ENCODE data around the gene ARL10. TPM values are rescaled to one million over a fixed set of nuclear protein-coding genes. Genes with fewer than 3 reads are reported as not detected.

The ARL10 gene
- total RNA-seq, 1 experiment from 2014 or later: 3.8 TPM

DNA sequence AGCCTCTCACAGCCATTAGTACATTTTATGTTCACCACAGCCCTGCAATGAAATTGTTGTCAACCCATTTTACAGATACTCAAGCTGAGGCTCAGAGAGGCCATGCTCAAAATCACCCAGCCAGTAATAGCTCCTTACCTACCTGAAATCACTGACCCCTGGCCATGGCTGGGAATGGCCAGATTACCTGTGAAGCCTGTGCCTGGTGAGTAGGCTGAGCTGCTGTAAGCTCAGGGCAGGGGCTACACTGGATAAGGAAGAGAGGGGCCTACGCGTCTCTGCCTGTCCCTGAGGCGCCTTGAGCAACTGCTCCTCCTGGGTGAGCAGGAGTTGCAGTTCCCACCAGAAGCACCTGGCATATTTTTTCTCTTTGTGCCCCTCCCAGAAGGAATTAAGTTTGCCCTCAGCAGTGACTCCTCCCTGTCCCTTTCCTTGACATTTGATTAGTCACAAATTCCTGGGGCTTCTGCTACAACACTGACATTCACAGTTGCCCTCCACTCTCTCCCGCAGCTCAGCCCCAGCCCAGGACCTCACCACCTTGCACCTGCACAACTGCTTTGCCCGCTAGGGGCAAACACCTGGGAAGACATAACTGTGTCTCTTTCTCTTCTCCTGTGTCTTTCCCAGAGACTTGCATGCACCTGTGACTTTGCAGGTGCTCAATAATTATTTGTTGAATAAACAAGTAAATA lies 45.3 kb downstream of the ARL10 start:
- Mint-ChIP-seq H3K4me3 (ENCODE audit: low read depth, unreplicated experiment) (no peak overlapping the region), H3K27me3 (ENCODE audit: unreplicated experiment) (no peaks in the 10 kb centered on the region), H3K9me3 (ENCODE audit: low read depth, unreplicated experiment) (no peaks in the 10 kb centered on the region), H3K27ac (ENCODE audit: unreplicated experiment) (peak overlapping the region; percentile 3), H3K36me3 (ENCODE audit: insufficient read depth, unreplicated experiment) (peaks cover 30% of the 10 kb centered on the region), H3K4me1 (ENCODE audit: low read depth, unreplicated experiment) (peaks cover 37% of the 10 kb centered on the region)
- CTCF ChIA-PET: interaction anchor here (0.5 to 1.0 kb wide), 5 partner anchors 10 to 52 kb away, joined by 3 to 6 read pairs (median 4); partner anchors contain the start of gene FAF2
- TF ChIP-seq, protein P1, sequence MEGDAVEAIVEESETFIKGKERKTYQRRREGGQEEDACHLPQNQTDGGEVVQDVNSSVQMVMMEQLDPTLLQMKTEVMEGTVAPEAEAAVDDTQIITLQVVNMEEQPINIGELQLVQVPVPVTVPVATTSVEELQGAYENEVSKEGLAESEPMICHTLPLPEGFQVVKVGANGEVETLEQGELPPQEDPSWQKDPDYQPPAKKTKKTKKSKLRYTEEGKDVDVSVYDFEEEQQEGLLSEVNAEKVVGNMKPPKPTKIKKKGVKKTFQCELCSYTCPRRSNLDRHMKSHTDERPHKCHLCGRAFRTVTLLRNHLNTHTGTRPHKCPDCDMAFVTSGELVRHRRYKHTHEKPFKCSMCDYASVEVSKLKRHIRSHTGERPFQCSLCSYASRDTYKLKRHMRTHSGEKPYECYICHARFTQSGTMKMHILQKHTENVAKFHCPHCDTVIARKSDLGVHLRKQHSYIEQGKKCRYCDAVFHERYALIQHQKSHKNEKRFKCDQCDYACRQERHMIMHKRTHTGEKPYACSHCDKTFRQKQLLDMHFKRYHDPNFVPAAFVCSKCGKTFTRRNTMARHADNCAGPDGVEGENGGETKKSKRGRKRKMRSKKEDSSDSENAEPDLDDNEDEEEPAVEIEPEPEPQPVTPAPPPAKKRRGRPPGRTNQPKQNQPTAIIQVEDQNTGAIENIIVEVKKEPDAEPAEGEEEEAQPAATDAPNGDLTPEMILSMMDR (IDR thresholded peaks at IDR 0.05; ENCODE audit: unreplicated experiment): no peak
- DNase-seq: peak; percentile 61
- intact Hi-C loops (cut with micrococcal nuclease; ENCODE audit: unreplicated experiment): loop anchor here (10.0 kb wide), 1 partner anchor 204 kb away; the partner anchor contains the start of gene GPRIN1
- no TSS peak for BruUV-seq (replicated peaks)

DNA sequence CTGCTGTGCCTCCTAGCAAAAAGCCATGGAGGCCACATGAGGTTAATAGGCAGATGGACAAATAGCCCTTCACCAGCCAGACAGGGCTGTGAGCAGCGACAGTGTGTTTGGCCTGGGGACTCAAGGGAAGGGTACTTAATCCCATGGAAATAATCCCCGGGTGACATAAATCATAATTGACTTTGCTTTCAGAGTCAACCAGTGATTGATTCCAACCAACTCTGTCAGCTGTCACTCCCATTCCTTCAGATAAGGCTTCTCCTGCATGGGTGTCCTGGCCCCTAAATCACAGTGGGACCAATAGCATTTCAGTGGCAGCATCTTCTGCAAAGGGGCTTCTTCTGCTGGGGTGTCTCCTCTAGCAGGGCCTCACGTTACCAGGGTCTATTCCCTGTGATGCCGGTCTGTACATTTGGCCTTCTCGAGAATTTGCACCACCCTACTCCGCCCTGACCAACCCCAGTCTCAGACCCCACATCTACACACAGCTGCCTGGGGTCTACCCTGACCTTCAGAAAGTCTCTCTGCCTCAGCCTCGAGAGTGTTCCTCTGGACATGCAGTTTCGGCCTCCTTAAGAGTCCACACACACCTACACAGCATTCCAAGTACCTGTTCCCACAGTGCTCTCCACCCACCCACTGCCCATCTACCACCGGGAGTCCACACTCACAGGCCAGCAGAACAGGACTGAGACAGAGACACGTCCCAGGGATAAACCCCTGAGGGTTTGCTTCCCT lies 47.4 kb downstream of the ARL10 start:
- Mint-ChIP-seq H3K27ac (ENCODE audit: unreplicated experiment) (no peak overlapping the region), H3K9me3 (ENCODE audit: low read depth, unreplicated experiment) (no peaks in the 10 kb centered on the region), H3K27me3 (ENCODE audit: unreplicated experiment) (no peaks in the 10 kb centered on the region), H3K36me3 (ENCODE audit: insufficient read depth, unreplicated experiment) (peaks cover 40% of the 10 kb centered on the region), H3K4me1 (ENCODE audit: low read depth, unreplicated experiment) (peaks cover 47% of the 10 kb centered on the region), H3K4me3 (ENCODE audit: low read depth, unreplicated experiment) (no peak overlapping the region)
- TF ChIP-seq, protein P1 (IDR thresholded peaks at IDR 0.05; ENCODE audit: unreplicated experiment): no peak
- intact Hi-C loops (cut with micrococcal nuclease; ENCODE audit: unreplicated experiment): loop anchor here (10.0 kb wide), 1 partner anchor 202 kb away; the partner anchor contains the start of gene GPRIN1
- no peak for DNase-seq
- BruUV-seq (replicated peaks): no TSS peak
- CTCF ChIA-PET: no interaction called here

DNA sequence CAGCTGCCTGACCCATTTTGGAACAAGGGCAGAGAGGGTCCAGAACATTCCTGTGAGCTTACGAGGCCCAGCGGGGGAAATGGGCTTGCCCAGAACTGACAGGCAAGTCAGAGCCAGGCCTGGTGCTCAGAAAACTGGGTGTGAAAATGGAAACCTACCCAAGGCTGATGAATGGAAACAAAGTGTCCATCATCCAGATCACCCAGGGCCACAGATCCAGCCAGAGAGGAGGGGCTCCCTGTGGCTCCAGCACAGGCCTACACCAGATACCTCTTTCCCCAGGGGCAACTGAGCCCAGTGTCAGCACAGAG lies 47.9 kb downstream of the ARL10 start:
- BruUV-seq (replicated peaks): no TSS peak
- peaks cover 52% of the 10 kb centered on the region for H3K4me1 Mint-ChIP-seq (ENCODE audit: low read depth, unreplicated experiment)
- H3K9me3 Mint-ChIP-seq (ENCODE audit: low read depth, unreplicated experiment): no peaks in the 10 kb centered on the region
- no peak overlapping the region for H3K4me3 Mint-ChIP-seq (ENCODE audit: low read depth, unreplicated experiment)
- CTCF ChIA-PET: no interaction called here
- TF ChIP-seq, protein P1 (IDR thresholded peaks at IDR 0.05; ENCODE audit: unreplicated experiment): no peak
- intact Hi-C loops (cut with micrococcal nuclease; ENCODE audit: unreplicated experiment): loop anchor here (10.0 kb wide), 1 partner anchor 202 kb away; the partner anchor contains the start of gene GPRIN1
- DNase-seq: no peak
- no peak overlapping the region for H3K27ac Mint-ChIP-seq (ENCODE audit: unreplicated experiment)
- H3K36me3 Mint-ChIP-seq (ENCODE audit: insufficient read depth, unreplicated experiment): peaks cover 40% of the 10 kb centered on the region
- no peaks in the 10 kb centered on the region for H3K27me3 Mint-ChIP-seq (ENCODE audit: unreplicated experiment)

DNA sequence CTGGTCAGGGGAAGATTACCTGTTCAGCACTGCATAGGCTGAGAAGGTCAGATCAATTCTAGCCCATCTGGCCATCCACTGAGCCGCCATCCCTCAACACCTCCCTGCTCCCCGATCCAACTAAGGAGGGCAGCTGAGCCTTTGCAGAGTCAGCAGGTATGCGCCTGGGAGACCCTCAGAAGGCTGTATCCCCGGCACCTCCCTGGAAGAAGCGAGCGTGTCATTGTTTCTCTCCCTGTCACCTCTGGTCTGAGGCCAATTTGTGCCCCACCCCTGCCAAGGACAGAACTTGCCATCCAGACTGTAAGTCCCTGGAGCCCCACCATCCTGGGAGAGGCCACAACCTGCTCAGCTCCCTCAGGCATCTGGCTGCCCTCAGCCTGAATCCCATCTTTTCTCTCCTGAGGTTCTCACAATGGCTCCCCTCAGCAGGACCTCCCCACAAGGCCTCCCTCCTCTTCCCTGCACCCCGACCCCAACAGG lies 48.5 kb downstream of the ARL10 start:
- TF ChIP-seq, protein P1 (IDR thresholded peaks at IDR 0.05; ENCODE audit: unreplicated experiment): no peak
- H3K27me3 Mint-ChIP-seq (ENCODE audit: unreplicated experiment): no peaks in the 10 kb centered on the region
- H3K36me3 Mint-ChIP-seq (ENCODE audit: insufficient read depth, unreplicated experiment): peaks cover 40% of the 10 kb centered on the region
- no peak for DNase-seq
- H3K4me3 Mint-ChIP-seq (ENCODE audit: low read depth, unreplicated experiment): no peak overlapping the region
- H3K9me3 Mint-ChIP-seq (ENCODE audit: low read depth, unreplicated experiment): no peaks in the 10 kb centered on the region
- intact Hi-C loops (cut with micrococcal nuclease; ENCODE audit: unreplicated experiment): loop anchor here (10.0 kb wide), 1 partner anchor 201 kb away; the partner anchor contains the start of gene GPRIN1
- CTCF ChIA-PET: no interaction called here
- H3K4me1 Mint-ChIP-seq (ENCODE audit: low read depth, unreplicated experiment): peaks cover 57% of the 10 kb centered on the region
- BruUV-seq (replicated peaks): no TSS peak
- no peak overlapping the region for H3K27ac Mint-ChIP-seq (ENCODE audit: unreplicated experiment)
